NCI-H69 (cell line): ENCODE results near the gene ZNF618.

ENCODE experiments used
- DNase-seq: peaks from one replicate; lab custom pipeline; 2025; lab: John Stamatoyannopoulos, UW

Gene ZNF618

GRCh38 chr9:113876151-113876992, at the start of gene ZNF618:
Gene ZNF618 (plus strand): TSS chr9:113876309. CDS start chr9:113876381, 72 bp downstream.
- DNase-seq, result peak; percentile 64

DNA sequence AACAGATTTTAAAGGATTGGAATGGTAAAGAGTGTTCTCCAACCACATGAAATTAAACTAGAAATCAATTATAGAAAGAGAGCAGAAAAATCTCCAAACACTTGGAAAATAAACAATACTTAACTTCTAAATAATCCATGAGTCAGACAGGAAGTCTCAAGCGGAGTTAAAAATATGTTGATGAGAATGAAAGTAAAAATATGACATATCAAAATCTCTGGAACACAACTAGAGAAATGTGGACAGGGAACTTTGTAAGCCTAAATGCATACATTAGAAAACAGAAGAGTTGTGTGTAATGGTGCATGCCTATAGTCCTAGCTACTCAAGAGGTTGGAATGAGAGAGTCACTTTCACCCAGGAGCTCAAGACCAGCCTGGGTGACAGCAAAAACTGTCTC, 47.9 kb upstream of the ZNF618 start:
- no peak for DNase-seq

- DNase-seq, result no peak
Measured at GRCh38 chr9:113837334-113837733, 38.8 kb upstream of the ZNF618 start.

DNA sequence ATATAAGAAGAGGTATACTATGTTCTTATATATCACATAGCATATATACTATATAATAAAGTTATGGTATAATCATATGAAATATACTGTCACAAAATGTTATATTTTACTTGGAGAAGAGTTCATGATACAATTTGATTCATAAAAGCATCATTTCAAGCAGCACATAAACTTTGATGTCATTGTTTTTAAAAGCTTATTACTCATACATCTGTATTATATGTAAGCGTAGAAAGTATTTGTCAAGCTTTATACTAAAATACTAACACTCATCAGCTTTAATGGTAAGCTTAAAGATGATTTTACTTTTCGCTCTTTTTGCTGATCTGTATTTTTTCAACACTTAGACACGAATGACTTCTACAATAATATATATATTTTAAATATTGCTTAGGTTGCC, 34.0 kb upstream of the ZNF618 start:
- DNase-seq, result no peak

DNA sequence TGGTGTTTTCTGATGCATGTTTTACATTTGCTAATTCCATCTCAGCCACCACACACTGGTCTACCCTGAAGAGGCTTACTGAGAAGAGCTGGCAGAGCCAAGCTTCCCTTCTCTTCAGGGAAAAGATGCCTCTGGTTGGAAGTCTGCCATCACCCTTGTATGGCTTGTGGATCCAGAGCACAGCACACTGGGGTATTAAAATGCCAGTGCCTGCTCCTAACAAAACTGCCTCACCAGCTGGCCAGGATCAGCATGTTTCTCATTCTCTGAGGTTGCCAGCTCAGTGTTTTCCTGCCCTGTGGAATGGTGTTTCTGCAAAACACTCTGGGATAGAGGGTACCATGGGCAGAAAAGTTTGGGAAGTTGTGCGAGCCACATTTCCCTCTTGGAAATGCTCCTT, 31.6 kb upstream of the ZNF618 start:
- no peak for DNase-seq

- no peak for DNase-seq
Measured at GRCh38 chr9:113851359-113851758, 24.8 kb upstream of the ZNF618 start.

DNA sequence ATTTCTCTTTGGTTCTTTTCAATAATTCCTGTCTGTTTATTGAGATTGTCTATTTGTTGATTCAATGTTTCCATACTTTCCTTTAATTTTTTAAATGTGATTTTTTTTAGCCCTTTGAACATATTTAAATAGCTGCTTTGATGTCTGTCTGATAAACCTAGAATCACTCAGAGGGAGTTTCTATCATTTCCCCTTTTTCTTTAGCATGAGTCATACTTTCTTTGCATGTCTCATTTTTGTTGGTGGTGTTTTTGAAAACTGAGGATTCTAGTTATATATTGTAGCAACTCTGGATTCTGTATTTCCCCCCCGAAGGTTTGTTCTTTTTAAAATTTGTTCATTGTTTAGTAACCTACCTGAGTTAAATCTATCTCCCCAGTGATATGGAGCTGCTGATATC, 24.2 kb upstream of the ZNF618 start:
- no peak for DNase-seq

DNA sequence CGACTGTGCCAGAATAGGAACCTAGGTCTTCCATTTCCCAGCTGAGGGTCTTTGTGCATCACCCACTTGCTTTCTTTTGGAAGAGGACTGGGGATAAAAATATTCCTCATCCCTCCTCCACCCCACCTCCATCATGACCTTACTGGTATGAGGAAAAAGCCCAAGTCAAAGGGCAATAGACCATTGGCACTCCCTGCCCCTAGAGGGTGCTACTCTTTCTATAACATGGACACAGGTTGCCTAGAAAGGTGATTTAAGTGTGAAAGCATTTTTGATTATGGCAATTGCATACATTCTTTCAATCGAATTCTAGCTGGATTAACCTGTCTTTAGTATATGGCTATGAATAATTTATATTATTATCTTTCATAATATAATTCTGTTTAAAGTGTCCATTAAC, 22.8 kb upstream of the ZNF618 start:
- peak; percentile 16 for DNase-seq

DNA sequence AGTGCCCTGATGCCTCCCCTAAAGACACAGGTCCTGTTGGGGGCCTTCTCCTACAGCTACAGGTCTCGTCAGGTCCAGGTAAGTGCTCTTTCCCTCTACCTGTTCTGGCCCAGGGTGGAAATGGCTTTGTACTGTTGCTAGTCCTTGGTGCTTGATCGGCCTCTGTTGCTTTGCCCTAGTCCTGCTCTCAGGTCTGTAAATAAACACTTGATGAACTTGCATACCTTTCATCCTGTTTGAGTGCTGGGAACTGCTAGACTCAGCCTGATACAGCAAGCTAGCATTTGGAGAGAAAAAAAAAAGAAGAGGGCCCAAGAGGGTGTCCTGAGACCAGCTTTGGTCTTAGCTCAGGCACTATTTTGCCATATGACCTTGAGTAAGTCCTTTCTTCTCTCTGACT, 21.8 kb upstream of the ZNF618 start:
- no peak for DNase-seq

GRCh38 chr9:113857875-113858274, 18.2 kb upstream of the ZNF618 start:
- no peak for DNase-seq

GRCh38 chr9:113858282-113858681, 17.8 kb upstream of the ZNF618 start:
- DNase-seq, result no peak

DNA sequence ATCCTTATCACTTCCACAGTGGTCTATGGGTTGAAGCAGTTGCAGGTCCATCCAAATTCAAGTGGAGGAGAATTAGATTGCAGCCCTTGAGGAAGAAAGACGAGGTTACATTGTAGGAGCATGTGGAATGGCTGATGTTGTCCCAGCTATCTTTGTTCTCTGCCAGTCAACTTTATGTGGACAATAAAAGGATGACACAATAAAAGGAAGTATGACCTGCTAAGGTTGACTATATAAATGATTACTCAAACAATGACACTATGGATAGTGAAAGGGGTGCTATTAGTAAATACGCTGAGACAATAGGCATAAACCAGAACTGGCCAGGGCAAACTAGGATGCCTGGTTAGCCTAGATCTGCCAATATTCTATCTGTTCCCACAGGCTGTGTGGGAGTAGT, 12.8 kb upstream of the ZNF618 start:
- DNase-seq, result no peak

DNA sequence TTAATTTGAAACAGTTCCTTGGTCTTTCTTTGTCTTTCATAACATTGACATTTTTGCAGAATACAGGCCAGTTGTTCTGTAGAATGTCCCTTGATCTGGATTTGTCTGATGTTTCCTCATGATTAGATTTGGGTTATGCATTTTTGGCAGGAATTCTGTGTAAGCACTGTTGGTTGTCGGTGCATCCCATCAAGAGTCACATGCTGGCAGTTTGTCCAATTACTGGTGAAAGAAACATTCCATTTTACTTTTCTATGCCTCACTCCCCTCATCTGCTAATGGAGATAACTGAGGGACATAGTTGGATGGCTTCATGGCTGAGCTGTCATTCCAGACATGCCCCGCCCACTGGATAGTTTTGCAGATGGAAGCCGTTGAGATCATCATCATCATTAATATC, 7.6 kb upstream of the ZNF618 start:
- no peak for DNase-seq

DNA sequence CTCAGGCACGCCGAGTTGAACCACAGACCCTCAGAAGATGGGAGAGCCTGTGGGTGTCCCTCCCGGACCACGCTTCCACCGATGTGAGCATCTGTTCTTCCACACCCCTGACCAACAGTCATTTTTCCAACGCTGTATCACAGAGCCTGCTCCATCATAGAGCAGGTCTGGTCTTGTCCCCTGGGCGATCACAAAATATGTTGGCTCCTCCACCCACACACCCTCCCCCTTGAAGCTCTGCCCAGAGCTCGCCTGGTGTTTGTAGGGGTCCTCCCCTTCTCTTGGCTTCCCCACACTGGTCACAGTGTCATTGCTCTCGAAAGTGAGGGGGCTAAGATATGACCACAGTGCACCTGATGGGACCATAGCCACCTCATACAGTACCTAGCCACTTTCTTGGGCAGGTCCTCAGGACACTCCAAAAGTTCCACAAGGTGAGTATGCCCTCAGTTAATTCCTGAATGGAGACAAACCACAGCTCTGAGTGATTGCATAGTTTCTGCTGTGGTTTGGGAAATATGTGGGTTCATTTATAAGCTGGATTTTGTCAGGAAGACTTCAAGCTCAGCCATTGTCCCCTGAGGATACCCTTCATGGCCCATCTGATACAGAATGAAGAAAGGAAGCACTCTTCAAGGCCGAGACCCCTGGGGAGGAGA, 3.5 kb upstream of the ZNF618 start:
- no peak for DNase-seq

GRCh38 chr9:113873446-113873845, 2.7 kb upstream of the ZNF618 start:
- DNase-seq, result no peak

DNA sequence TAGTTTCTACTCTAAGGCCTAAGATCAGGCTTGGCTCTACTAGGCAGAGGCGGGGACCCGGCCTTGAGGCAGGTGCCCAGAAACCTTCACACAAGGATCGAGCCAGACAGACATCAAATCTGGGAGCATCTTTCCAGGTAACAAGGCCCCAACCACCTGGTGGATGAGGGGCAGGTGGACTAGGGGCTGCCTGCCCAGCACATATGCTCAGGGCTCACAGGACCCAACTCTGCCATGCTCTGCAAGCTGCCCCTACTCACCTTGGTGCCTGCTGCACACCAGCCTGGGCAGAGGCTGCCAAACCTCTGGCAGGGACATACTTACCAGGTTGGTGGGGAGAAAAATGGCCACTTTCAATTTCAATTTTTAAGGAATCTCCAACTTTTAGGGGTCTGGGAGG, 2.2 kb upstream of the ZNF618 start:
- no peak for DNase-seq

DNA sequence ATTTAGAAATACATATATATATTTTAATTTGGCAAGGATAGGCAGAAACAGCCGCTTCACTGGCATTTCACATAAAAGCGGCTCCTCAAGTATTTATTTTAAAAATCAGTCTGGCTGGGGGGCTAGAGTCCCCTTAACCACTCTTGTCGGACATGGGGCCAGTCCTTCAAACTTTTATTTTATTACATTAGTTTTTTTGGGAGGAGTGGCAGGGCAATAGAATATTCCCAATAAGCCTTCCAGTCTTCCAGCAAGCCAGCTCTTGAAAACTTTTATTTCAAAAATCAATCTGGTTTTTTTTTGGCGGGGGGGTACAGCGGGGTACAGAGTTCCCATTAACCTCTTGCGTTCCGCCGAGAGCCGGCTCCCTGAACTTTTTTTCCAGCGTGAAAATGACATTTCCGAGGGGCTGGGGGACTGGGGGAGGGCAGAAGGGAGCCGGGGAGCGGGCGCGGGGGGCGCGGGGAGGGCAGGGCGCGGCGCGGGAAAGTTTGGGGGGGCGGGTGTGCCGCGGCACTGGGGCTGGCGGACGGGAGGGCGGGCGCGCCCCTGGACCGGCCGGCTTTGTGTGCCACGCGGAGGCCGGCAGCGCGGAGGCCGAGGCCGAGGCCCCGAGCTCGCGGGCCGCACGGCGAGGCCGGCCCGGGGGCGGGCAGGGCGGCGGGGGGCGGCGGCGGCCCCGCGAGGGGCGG, 504 bp upstream of the ZNF618 start:
- DNase-seq, result peak; percentile 52

- DNase-seq, result no peak
Measured at GRCh38 chr9:113876993-113877368, 872 bp downstream of the ZNF618 start.

DNA sequence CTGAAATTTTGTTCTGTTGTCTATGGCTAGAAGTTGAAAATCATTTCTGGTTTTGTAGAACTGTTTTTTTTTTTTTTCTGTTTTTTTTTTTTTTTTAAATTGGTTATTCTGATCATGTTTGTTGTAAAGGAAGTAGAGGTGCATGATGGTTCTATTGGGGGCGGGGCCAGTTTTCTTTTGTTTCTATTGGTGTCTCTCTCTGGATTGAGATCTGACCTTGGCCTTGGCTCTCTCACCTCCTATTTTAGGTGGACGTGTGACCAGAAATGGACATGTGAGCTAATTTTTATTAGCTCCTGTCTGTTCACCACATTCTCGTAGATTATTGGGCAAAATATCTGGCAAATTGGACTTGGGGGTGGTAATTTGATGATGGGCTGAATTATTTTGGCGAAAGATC, 3.2 kb downstream of the ZNF618 start:
- no peak for DNase-seq

GRCh38 chr9:113879911-113880310, 3.8 kb downstream of the ZNF618 start:
- DNase-seq, result no peak

DNA sequence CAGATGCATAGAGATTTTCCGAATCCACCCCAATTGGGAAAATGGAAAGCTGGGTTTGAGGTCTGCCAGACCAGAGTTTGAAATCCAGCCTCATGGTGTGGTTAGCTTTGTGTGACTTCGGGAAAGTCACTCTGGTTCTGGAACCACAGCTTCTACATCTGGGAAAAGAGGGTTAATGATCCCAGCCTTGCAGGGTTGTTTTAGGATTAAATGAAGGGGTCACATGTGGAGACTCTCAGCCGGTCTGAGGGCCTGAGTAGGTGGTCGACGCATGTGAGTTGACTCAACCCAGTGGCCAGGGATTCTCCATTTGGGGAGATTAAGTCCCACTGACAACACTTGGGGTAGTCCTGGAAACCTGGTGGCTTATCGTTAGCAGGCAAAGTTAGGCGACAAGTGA, 6.1 kb downstream of the ZNF618 start:
- no peak for DNase-seq

- no peak for DNase-seq
Measured at GRCh38 chr9:113882636-113883164, 6.6 kb downstream of the ZNF618 start.
